SK-N-SH (cell line): ENCODE measurements around the gene AP1S1. TPM values are rescaled to one million over a fixed set of nuclear protein-coding genes. Genes with fewer than 3 reads are reported as not detected.

Experiments used
- CTCF ChIA-PET: fragments of 300-600, 350-600 bp; formaldehyde crosslinking; extraction: SDS; loops from one replicate; lab custom pipeline; 2021; lab: Yijun Ruan, JAX
- POLR2A ChIA-PET: fragments of 350-600 bp; sonication (Branson Sonifier 250); formaldehyde crosslinking; extraction: SDS; loops from one replicate; lab custom pipeline; 2020; ENCODE audit warnings: antibody characterized with exemption, inconsistent platforms; lab: Yijun Ruan, JAX
- DNase-seq: peaks from one replicate; pipeline ENCODE4 v3.0.0; 2012
- H2AFZ ChIP-seq: fragments of 200-600 bp; sonication (generic); 2 replicates; pipeline ENCODE4 v1.8.1; 2016; ENCODE audit warnings: antibody characterized with exemption, mild to moderate bottlenecking, low read depth
- H3F3A ChIP-seq: fragments of 200-600 bp; sonication (generic); replicated peaks from 2 replicates; pipeline ENCODE3; 2016; ENCODE audit warnings: antibody characterized with exemption, mild to moderate bottlenecking; ENCODE audit not compliant: insufficient read depth
- H3K27ac ChIP-seq, 2 experiments: fragments of 200-500 bp in 1 of 2; fragments of 200-600 bp in 1 of 2; sonication (Bioruptor generic) in 1 of 2; sonication (generic), shearing (Covaris generic) in 1 of 2; 2 replicates each; pipeline versions ENCODE4 v1.5.1 to v1.6.1; 2014 to 2016; ENCODE audit warnings: low read depth in 2 of 2, inconsistent platforms in 1 of 2, low read length in 1 of 2, mild to moderate bottlenecking in 1 of 2, mixed read lengths in 1 of 2
- H3K27me3 ChIP-seq: fragments of 200-600 bp; sonication (generic), shearing (Covaris generic); 2 replicates; pipeline ENCODE4 v1.6.1; 2016; ENCODE audit warnings: mixed run types; ENCODE audit not compliant: insufficient read depth
- H3K36me3 ChIP-seq, 2 experiments: fragments of 200-500 bp in 1 of 2; fragments of 200-600 bp in 1 of 2; sonication (Bioruptor generic) in 1 of 2; sonication (generic) in 1 of 2; replicated peaks in 1 of 2; 2 replicates each; pipeline versions ENCODE3 to v1.5.1; 2014 to 2016; ENCODE audit warnings: low read length in 1 of 2, mild to moderate bottlenecking in 1 of 2; ENCODE audit not compliant: insufficient read depth in 2 of 2, control insufficient read depth in 1 of 2
- H3K4me1 ChIP-seq, 2 experiments: fragments of 200-500 bp in 1 of 2; fragments of 200-600 bp in 1 of 2; sonication (Bioruptor generic) in 1 of 2; sonication (generic), shearing (Covaris generic) in 1 of 2; 2 replicates each; pipeline versions ENCODE4 v1.5.1 to v1.6.1; 2014 to 2016; ENCODE audit warnings: low read depth in 1 of 2, low read length in 1 of 2, mixed run types in 1 of 2; ENCODE audit not compliant: insufficient read depth in 2 of 2, control insufficient read depth in 1 of 2
- H3K4me2 ChIP-seq: fragments of 200-600 bp; sonication (generic), shearing (Covaris generic); 2 replicates; pipeline ENCODE4 v1.6.1; 2017; ENCODE audit warnings: mixed run types
- H3K4me3 ChIP-seq, 2 experiments: fragments of 200-500 bp in 1 of 2; fragments of 200-600 bp in 1 of 2; sonication (Bioruptor generic) in 1 of 2; sonication (generic), shearing (Covaris generic) in 1 of 2; 2 replicates each; pipeline versions ENCODE4 v1.5.1 to v1.8.1; 2014 to 2016; ENCODE audit warnings: low read depth in 2 of 2, inconsistent platforms in 1 of 2, low read length in 1 of 2, mild to moderate bottlenecking in 1 of 2, mixed read lengths in 1 of 2, moderate library complexity in 1 of 2
- H3K79me2 ChIP-seq: fragments of 200-600 bp; sonication (generic); 2 replicates; pipeline ENCODE4 v1.8.1; 2017; ENCODE audit warnings: mild to moderate bottlenecking; ENCODE audit not compliant: insufficient read depth
- H3K9ac ChIP-seq: fragments of 200-600 bp; sonication (generic); 2 replicates; pipeline ENCODE4 v1.6.1; 2017; ENCODE audit warnings: mixed run types
- H3K9me2 ChIP-seq: fragments of 200-600 bp; sonication (generic); 2 replicates; pipeline ENCODE4 v1.6.1; 2017; ENCODE audit warnings: mixed run types
- H3K9me3 ChIP-seq: fragments of 200-600 bp; sonication (generic); 2 replicates; pipeline ENCODE4 v1.6.1; 2017; ENCODE audit warnings: mixed run types, mild to moderate bottlenecking, moderate library complexity
- H4K20me1 ChIP-seq: fragments of 200-600 bp; sonication (generic); 2 replicates; pipeline ENCODE4 v1.6.1; 2017; ENCODE audit warnings: mild to moderate bottlenecking, mixed run types; ENCODE audit not compliant: insufficient read depth
- CHD2 ChIP-seq: fragments of 150-350 bp; IDR thresholded peaks from 2 replicates; pipeline ENCODE4 v1.6.1; 2018; ENCODE audit warnings: low read length; ENCODE audit not compliant: partially characterized antibody
- ELF1 ChIP-seq: IDR thresholded peaks from 2 replicates; pipeline ENCODE4 v1.4.0; 2012
- EP300 ChIP-seq, 2 experiments: IDR thresholded peaks; 2 replicates each; pipeline versions ENCODE4 v1.4.0 to v1.6.1; 2012; ENCODE audit warnings: borderline replicate concordance in 1 of 2, low read depth in 1 of 2, low read length in 1 of 2
- FOSL2 ChIP-seq: IDR thresholded peaks from 2 replicates; pipeline ENCODE4 v1.4.0; 2012; ENCODE audit warnings: low read depth, mild to moderate bottlenecking, moderate library complexity, borderline replicate concordance
- FOXJ3 ChIP-seq: sonication (generic); formaldehyde crosslinking; IDR thresholded peaks from 2 replicates; pipeline ENCODE4 v1.5.1; 2020; ENCODE audit warnings: mild to moderate bottlenecking, missing genetic modification reagents
- GABPA ChIP-seq: IDR thresholded peaks from 2 replicates; pipeline ENCODE4 v1.4.0; 2012; ENCODE audit warnings: low read depth, mild to moderate bottlenecking
- GATA2 ChIP-seq: sonication (generic); formaldehyde crosslinking; IDR thresholded peaks from 2 replicates; pipeline ENCODE4 v1.5.0; 2020; ENCODE audit warnings: mild to moderate bottlenecking, missing genetic modification reagents
- MEF2A ChIP-seq: IDR thresholded peaks from 2 replicates; pipeline ENCODE4 v1.4.0; 2012; ENCODE audit warnings: low read depth, borderline replicate concordance
- MXI1 ChIP-seq: IDR thresholded peaks from 2 replicates; pipeline ENCODE4 v1.6.1; 2012; ENCODE audit warnings: mild to moderate bottlenecking, low read depth, low read length, improper control_type of control experiment
- NFIC ChIP-seq: IDR thresholded peaks from 2 replicates; pipeline ENCODE4 v1.4.0; 2012; ENCODE audit warnings: borderline replicate concordance
- NRF1 ChIP-seq: IDR thresholded peaks from 2 replicates; pipeline ENCODE4 v1.6.1; 2012; ENCODE audit warnings: low read depth, mild to moderate bottlenecking, low read length
- POLR2AphosphoS5 ChIP-seq: IDR thresholded peaks from 2 replicates; pipeline ENCODE4 v1.6.1; 2012; ENCODE audit warnings: low read depth, low read length
- RAD21 ChIP-seq: IDR thresholded peaks from 2 replicates; pipeline ENCODE4 v1.6.1; 2012; ENCODE audit warnings: mild to moderate bottlenecking, low read length
- RCOR1 ChIP-seq: fragments of 150-350 bp; IDR thresholded peaks from 2 replicates; pipeline ENCODE4 v1.6.1; 2017; ENCODE audit warnings: antibody characterized with exemption, low read length
- RFX5 ChIP-seq: IDR thresholded peaks from 2 replicates; pipeline ENCODE4 v1.6.1; 2012; ENCODE audit warnings: mild to moderate bottlenecking, improper control_type of control experiment, low read length
- SIN3A ChIP-seq: IDR thresholded peaks from 2 replicates; pipeline ENCODE4 v1.6.1; 2012; ENCODE audit warnings: low read depth, mild to moderate bottlenecking, low read length, moderate library complexity, borderline replicate concordance
- SMC3 ChIP-seq: IDR thresholded peaks from 2 replicates; pipeline ENCODE4 v1.6.1; 2012; ENCODE audit warnings: low read depth, low read length, improper control_type of control experiment
- TAF1 ChIP-seq: IDR thresholded peaks from 2 replicates; pipeline ENCODE4 v1.6.1; 2012; ENCODE audit warnings: low read depth, mild to moderate bottlenecking, low read length, moderate library complexity, borderline replicate concordance
- TCF12 ChIP-seq: IDR thresholded peaks from 2 replicates; pipeline ENCODE4 v1.4.0; 2012
- TEAD4 ChIP-seq: IDR thresholded peaks from 2 replicates; pipeline ENCODE4 v1.4.0; 2012; ENCODE audit warnings: mild to moderate bottlenecking, borderline replicate concordance; ENCODE audit not compliant: insufficient read depth
- USF2 ChIP-seq: fragments of 150-350 bp; IDR thresholded peaks from 2 replicates; pipeline ENCODE4 v1.6.1; 2017; ENCODE audit warnings: antibody characterized with exemption, low read length, low read depth, borderline replicate concordance
- WGBS: methylation state at CpG from one replicate; pipeline ENCODE4 v1.1.6; 2017; ENCODE audit warnings: low lambda C conversion rate; 5-methylcytosine and 5-hydroxymethylcytosine counted together
- polyA plus RNA-seq, 3 experiments: library from polyadenylated mRNA; depleted of rRNA; stranded (reverse); fragments of >200 nt; gene quantifications; 2 replicates each; pipeline ENCODE4 v1.2.3, GENCODE V29; 2012
- TF ChIP-seq, protein P1 (sequence below): fragments of 150-350 bp; IDR thresholded peaks from 2 replicates; pipeline ENCODE4 v1.6.1; 2016; ENCODE audit warnings: mild to moderate bottlenecking, low read depth, low read length
- TF ChIP-seq, protein P2 (sequence below): IDR thresholded peaks from 2 replicates; pipeline ENCODE4; 2012
- TF ChIP-seq, protein P3 (sequence below): fragments of 200-600 bp; sonication (generic); IDR thresholded peaks from 2 replicates; pipeline ENCODE4 v1.6.1; 2017; ENCODE audit warnings: antibody characterized with exemption, mild to moderate bottlenecking, moderate library complexity
- TF ChIP-seq, protein P4 (sequence below): IDR thresholded peaks from 2 replicates; pipeline ENCODE4 v1.4.0; 2012; ENCODE audit warnings: low read depth, borderline replicate concordance
- TF ChIP-seq, protein P5 (sequence below): IDR thresholded peaks from 2 replicates; pipeline ENCODE4 v1.4.0; 2012; ENCODE audit warnings: low read depth, borderline replicate concordance

The AP1S1 gene
- polyA plus RNA-seq, 1 of the 3 experiments (the other 2 are of a cell fraction), result 616 TPM

DNA sequence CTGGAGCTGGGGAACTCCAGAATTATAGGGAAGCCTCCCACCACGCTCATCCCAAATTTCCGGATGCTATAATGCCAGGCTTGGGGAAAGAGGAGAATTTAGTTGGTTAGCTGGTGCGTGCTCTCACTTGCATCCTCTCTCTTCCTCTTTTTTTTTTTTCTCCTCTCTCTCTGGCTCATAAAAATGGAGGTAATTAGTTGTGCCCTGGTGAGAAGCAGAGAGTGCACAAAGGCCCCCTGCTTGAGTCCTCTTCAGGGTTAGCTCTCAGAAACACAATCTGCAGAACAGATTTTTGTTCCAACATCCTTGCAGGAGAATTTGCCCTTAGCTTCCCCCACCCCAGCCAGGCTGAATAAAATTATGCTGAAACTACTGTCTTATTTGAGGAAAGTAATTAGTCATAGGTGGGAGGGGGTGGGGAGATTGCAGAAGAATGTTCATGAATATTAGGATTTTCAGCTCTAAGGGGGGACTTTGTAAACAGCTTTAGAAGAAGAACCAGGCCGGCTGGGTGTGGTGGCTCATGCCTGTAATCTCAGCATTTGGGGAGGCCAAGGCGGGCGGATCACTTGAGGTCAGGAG is 19.8 kb upstream of the AP1S1 start:
- Histone ChIP-seq H3K9me3 (no peaks in the 10 kb centered on the region), H3K79me2 (peaks cover 38% of the 10 kb centered on the region), H3K4me2 (peak overlapping the region; percentile 96), H3K4me3 (peak overlapping the region in 1 of 2 experiments; percentile 12; a peak in 1 of 4 replicates), H3F3A (peaks cover 99% of the 10 kb centered on the region), H3K9ac (peak overlapping the region; percentile 27; the same call in 1 of the 2 replicates), H3K9me2 (no peaks in the 10 kb centered on the region), H3K4me1 (peaks cover 11 to 32% of the 10 kb centered on the region in 2 experiments; a peak in 3 of 4 replicates), H2AFZ (no peak overlapping the region), H3K27me3 (no peaks in the 10 kb centered on the region), H4K20me1 (peaks cover 86% of the 10 kb centered on the region), H3K27ac (peak overlapping the region in 1 of 2 experiments; percentile 98; a peak in 2 of 4 replicates), H3K36me3 (peaks cover 24 to 78% of the 10 kb centered on the region in 2 experiments)
- WGBS, result 81% methylated on average over 6 of the region's 6 CpGs
- CTCF ChIA-PET, result interaction anchor here (0.8 to 4.7 kb wide), 12 partner anchors 9 to 168 kb away, joined by 3 to 38 read pairs (median 4); no protein-coding TSS in a partner anchor
- no peak for DNase-seq
- POLR2A ChIA-PET, result interaction anchor here (1.1 kb wide), 1 partner anchor 9 kb away, joined by 3 read pairs; no protein-coding TSS in a partner anchor
- no peak for TF ChIP-seq GATA2
- TF ChIP-seq TEAD4, result no peak
- no peak for TF ChIP-seq FOXJ3 (CRISPR knock-in tag)
- no peak for TF ChIP-seq SIN3A
- TF ChIP-seq CHD2, result no peak
- no peak for TF ChIP-seq TAF1
- no peak for TF ChIP-seq RCOR1
- TF ChIP-seq SMC3, result no peak
- TF ChIP-seq NFIC, result no peak
- no peak for TF ChIP-seq TCF12
- TF ChIP-seq, protein P1, sequence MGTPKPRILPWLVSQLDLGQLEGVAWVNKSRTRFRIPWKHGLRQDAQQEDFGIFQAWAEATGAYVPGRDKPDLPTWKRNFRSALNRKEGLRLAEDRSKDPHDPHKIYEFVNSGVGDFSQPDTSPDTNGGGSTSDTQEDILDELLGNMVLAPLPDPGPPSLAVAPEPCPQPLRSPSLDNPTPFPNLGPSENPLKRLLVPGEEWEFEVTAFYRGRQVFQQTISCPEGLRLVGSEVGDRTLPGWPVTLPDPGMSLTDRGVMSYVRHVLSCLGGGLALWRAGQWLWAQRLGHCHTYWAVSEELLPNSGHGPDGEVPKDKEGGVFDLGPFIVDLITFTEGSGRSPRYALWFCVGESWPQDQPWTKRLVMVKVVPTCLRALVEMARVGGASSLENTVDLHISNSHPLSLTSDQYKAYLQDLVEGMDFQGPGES, result no peak
- TF ChIP-seq MXI1, result no peak
- TF ChIP-seq, protein P2, sequence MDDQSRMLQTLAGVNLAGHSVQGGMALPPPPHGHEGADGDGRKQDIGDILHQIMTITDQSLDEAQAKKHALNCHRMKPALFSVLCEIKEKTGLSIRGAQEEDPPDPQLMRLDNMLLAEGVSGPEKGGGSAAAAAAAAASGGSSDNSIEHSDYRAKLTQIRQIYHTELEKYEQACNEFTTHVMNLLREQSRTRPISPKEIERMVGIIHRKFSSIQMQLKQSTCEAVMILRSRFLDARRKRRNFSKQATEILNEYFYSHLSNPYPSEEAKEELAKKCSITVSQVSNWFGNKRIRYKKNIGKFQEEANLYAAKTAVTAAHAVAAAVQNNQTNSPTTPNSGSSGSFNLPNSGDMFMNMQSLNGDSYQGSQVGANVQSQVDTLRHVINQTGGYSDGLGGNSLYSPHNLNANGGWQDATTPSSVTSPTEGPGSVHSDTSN, result 0 out of 2 replicates have a peak, but pooled peaks have one; percentile 23
- TF ChIP-seq RAD21, result no peak
- peak; percentile 58; the same call in 1 of the 2 replicates for TF ChIP-seq POLR2AphosphoS5
- TF ChIP-seq, protein P3, sequence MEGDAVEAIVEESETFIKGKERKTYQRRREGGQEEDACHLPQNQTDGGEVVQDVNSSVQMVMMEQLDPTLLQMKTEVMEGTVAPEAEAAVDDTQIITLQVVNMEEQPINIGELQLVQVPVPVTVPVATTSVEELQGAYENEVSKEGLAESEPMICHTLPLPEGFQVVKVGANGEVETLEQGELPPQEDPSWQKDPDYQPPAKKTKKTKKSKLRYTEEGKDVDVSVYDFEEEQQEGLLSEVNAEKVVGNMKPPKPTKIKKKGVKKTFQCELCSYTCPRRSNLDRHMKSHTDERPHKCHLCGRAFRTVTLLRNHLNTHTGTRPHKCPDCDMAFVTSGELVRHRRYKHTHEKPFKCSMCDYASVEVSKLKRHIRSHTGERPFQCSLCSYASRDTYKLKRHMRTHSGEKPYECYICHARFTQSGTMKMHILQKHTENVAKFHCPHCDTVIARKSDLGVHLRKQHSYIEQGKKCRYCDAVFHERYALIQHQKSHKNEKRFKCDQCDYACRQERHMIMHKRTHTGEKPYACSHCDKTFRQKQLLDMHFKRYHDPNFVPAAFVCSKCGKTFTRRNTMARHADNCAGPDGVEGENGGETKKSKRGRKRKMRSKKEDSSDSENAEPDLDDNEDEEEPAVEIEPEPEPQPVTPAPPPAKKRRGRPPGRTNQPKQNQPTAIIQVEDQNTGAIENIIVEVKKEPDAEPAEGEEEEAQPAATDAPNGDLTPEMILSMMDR, result no peak
- TF ChIP-seq MEF2A, result no peak
- no peak for TF ChIP-seq ELF1
- TF ChIP-seq, protein P4, sequence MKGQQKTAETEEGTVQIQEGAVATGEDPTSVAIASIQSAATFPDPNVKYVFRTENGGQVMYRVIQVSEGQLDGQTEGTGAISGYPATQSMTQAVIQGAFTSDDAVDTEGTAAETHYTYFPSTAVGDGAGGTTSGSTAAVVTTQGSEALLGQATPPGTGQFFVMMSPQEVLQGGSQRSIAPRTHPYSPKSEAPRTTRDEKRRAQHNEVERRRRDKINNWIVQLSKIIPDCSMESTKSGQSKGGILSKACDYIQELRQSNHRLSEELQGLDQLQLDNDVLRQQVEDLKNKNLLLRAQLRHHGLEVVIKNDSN, result no peak
- TF ChIP-seq, protein P5, sequence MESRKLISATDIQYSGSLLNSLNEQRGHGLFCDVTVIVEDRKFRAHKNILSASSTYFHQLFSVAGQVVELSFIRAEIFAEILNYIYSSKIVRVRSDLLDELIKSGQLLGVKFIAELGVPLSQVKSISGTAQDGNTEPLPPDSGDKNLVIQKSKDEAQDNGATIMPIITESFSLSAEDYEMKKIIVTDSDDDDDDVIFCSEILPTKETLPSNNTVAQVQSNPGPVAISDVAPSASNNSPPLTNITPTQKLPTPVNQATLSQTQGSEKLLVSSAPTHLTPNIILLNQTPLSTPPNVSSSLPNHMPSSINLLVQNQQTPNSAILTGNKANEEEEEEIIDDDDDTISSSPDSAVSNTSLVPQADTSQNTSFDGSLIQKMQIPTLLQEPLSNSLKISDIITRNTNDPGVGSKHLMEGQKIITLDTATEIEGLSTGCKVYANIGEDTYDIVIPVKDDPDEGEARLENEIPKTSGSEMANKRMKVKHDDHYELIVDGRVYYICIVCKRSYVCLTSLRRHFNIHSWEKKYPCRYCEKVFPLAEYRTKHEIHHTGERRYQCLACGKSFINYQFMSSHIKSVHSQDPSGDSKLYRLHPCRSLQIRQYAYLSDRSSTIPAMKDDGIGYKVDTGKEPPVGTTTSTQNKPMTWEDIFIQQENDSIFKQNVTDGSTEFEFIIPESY, result no peak
- no peak for TF ChIP-seq USF2
- no peak for TF ChIP-seq GABPA
- TF ChIP-seq EP300 (IDR thresholded peaks at IDR 0.05; ENCODE audit: borderline replicate concordance in 1 of 2, low read depth in 1 of 2, low read length in 1 of 2), result 0 out of 4 replicates have a peak, but pooled peaks of 1 of the 2 experiments have one; percentile 10
- TF ChIP-seq NRF1, result no peak
- no peak for TF ChIP-seq RFX5
- TF ChIP-seq FOSL2, result peak; percentile 36; the same call in 1 of the 2 replicates
